ENCODE measurements around the gene EIF4E1B. TPM values are rescaled to one million over a fixed set of nuclear protein-coding genes. Genes with fewer than 3 reads are reported as not detected.

EIF4E1B gene
- total RNA-seq, 8 experiments from 2014 or later, result 0.31 to 1.3 (median 0.56) TPM

DNA sequence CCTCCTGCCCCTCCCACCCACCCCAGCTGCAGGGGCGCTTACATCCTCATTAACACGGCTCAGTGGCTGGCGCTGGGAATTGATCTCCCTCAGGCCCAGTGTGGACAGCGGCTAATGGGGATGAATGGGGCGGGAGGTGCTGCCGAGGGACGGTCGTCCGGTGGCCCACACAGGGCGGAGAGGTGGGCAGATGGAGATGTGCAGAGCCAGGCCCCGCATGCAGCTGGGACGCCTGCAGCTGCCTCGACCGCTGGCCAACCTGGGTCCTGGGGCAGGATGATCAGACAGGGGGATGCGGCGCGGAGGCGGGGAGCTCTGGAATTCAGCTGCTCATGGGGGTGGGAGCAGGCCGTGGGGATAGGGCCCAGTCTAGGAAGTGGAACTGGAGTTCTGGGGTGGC is 34.4 kb downstream of the EIF4E1B start:
- Histone ChIP-seq H3K4me1 (replicated peaks in 1 of 2) (peaks cover 12% of the 10 kb centered on the region in 2 donors), H3K4me3 (no peak overlapping the region), H3K27ac (no peak overlapping the region)
- in situ Hi-C loops (cut with MboI; ENCODE audit: low pct_unique_long_range_greater_than_20kb in 2 of 9, low sequenced_read_pairs in 9 of 9, unreplicated experiment in 9 of 9), result loop anchor here in 7 of 9 experiments (10.0 to 25.0 kb wide), 4 partner anchors 247 to 450 kb away; no protein-coding TSS in a partner anchor
- WGBS, 10 experiments, result 81% methylated on average over 4 of the region's 19 CpGs; no CpG with 5 or more reads in 9 of the 10 experiments
- ATAC-seq (replicated peaks in 6 of 8), result peak in 5 of 8 experiments; percentile 44 to 72 (median 63)

DNA sequence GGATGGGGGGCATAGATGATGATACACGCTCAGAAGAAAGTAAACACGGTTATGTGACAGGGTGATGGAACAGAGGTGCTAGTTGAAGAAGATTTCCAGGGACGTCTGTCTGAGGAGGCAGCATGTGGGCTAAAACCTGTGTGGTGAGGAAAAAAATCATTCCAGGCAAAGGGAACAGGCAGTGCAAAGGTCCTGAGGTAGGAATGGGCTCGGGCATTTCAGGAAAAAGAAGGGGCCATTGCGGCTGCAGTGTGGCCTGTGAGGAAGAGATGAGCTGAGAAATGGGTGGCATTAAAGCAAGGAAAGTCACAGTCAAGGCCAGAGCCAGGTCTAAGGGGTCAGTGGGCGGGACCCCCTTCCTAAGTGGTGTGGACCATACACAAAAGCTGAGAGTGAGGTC is 35.0 kb downstream of the EIF4E1B start:
- ATAC-seq (replicated peaks in 6 of 8), result no peak
- WGBS, 10 experiments, result 0 to 100% (median 78%) methylated on average over 1 to 4 of the region's 6 CpGs; no CpG with 5 or more reads in 2 of the 10 experiments
- Histone ChIP-seq H3K27ac (no peak overlapping the region), H3K4me3 (no peak overlapping the region), H3K4me1 (replicated peaks in 1 of 2) (peaks cover 12% of the 10 kb centered on the region in 2 donors)
- in situ Hi-C loops (cut with MboI; ENCODE audit: low pct_unique_long_range_greater_than_20kb in 2 of 9, low sequenced_read_pairs in 9 of 9, unreplicated experiment in 9 of 9), result loop anchor here in 7 of 9 experiments (10.0 to 25.0 kb wide), 4 partner anchors 247 to 449 kb away; no protein-coding TSS in a partner anchor

DNA sequence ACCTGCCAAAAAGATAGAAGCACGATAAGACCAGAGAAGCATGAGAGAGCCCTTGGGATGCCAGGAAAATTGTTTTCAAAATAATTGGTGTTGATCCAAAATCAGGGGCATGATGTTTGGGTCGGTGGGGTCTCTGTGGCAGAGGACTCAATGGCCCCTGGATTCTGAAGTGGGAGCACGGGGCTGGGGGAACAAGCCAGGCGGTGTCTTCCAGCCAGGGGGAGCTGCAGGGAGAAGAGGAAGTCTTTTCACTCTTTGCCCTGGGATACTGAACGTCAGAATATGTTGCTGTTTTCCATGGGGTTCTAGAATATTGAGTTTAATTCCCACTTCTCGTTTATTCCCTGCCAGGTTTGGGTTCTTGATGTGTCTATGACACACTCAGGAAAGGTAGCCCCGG is 37.2 kb downstream of the EIF4E1B start:
- no peak for ATAC-seq (replicated peaks in 6 of 8)
- 14 to 100% (median 68%) methylated on average over 1 to 5 of the region's 7 CpGs; no CpG with 5 or more reads in 1 of the 10 experiments for WGBS, 10 experiments
- no peak overlapping the region for H3K27ac ChIP-seq
- peaks cover 18% of the 10 kb centered on the region in 2 donors for H3K4me1 ChIP-seq (replicated peaks in 1 of 2)
- no peak overlapping the region for H3K4me3 ChIP-seq
- in situ Hi-C loops (cut with MboI; ENCODE audit: low pct_unique_long_range_greater_than_20kb in 2 of 9, low sequenced_read_pairs in 9 of 9, unreplicated experiment in 9 of 9), result loop anchor here in 7 of 9 experiments (10.0 to 25.0 kb wide), 4 partner anchors 245 to 447 kb away; no protein-coding TSS in a partner anchor

DNA sequence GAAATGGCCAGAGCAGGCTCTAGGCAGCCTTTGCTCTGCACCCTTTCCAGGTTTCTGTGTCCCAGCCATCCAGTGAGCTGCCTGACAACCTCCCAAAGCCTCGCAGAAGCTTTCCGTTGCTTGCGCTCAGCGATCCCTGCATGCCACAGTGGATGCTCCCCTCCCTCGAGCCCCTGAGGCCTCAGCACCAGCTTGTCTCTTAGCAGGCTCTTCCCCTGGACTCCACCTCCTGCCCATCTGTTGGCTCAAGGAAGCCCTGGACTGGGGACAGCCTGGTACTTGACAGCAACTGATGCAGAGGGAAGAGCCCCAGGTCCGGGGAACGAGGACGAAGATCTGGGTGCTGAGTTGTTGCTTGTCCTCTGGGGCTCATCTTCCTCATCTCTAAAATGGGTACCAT is 40.0 kb downstream of the EIF4E1B start:
- in situ Hi-C loops (cut with MboI; ENCODE audit: low pct_unique_long_range_greater_than_20kb in 2 of 9, low sequenced_read_pairs in 9 of 9, unreplicated experiment in 9 of 9), result loop anchor here in 6 of 9 experiments (25.0 kb wide), 3 partner anchors 242 to 442 kb away; no protein-coding TSS in a partner anchor
- Histone ChIP-seq H3K27ac (no peak overlapping the region), H3K4me3 (no peak overlapping the region), H3K4me1 (replicated peaks in 1 of 2) (peaks cover 9 to 12% of the 10 kb centered on the region in 2 donors)
- ATAC-seq (replicated peaks in 6 of 8), result peak in 3 of 8 experiments; percentile 29 to 42 (median 38)
- WGBS, 10 experiments, result 30 to 90% (median 46%) methylated on average over 1 to 5 of the region's 8 CpGs; no CpG with 5 or more reads in 6 of the 10 experiments

DNA sequence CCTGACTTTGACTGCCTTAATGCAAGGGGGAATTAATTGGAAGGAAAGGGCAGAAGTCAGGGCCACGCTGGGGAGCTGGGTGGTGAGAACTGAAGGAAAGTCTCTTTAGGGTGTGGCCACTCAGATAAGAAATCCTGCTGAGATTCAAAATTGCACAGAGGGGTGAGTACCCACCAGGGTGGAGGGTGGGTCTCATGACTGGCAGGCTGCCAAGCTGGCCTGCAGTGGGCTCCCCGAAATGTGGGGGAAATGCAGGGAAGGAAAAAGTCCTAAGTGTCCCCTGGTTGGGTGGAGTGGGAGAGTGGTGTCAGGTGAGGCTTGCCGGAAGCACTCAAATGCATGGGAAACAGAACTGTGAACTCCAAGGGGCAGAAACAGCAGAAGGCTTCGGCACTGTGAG is 40.9 kb downstream of the EIF4E1B start:
- in situ Hi-C loops (cut with MboI; ENCODE audit: low pct_unique_long_range_greater_than_20kb in 2 of 9, low sequenced_read_pairs in 9 of 9, unreplicated experiment in 9 of 9), result loop anchor here in 6 of 9 experiments (25.0 kb wide), 3 partner anchors 241 to 441 kb away; no protein-coding TSS in a partner anchor
- Histone ChIP-seq H3K4me1 (replicated peaks in 1 of 2) (peaks cover 13 to 19% of the 10 kb centered on the region in 2 donors), H3K27ac (no peak overlapping the region), H3K4me3 (no peak overlapping the region)
- ATAC-seq (replicated peaks in 6 of 8), result no peak
- 0 to 94% (median 83%) methylated on average over 1 to 2 of the region's 4 CpGs; no CpG with 5 or more reads in 5 of the 10 experiments for WGBS, 10 experiments

DNA sequence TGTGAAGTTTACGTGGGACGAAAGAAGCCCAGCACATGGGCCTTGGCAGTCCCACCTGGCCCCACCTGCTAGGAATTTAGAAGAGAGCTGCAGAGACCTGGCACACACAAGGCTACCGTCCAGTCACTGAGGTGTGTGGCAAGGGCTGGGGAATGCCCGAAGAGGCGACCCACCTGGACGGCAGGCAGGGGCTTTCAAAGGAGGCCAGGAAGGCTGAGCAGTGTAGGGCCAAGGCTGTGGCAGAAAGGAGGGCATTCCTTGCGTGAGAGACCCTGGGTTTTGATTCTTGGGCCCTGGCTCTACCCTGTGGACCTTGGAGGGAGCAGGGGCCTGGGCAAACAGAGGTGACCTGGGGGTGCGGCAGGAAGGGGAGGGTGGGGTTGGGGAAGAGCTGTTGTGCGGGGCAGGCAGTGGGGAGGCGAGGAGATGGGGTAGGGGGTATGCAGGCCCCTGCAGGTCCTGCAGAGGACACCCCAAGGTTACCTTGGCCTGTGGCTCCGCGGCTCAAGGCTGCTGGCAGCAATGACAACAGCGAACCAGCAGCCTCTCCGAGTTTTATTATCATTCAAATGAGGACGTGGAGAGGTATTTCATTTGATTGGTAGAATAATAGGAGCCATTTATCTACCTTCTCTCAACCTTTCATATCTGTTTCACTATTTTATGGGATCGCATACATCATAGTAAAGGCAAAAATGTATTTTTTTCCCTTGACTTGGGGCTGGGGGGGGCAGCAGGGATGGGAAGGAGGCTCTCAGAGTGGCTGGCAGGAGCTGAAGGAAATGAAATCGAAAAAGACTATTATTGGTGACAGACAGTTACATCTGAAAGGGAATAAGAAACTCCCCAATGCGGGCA is 41.6 kb downstream of the EIF4E1B start:
- H3K4me1 ChIP-seq (replicated peaks in 1 of 2), result peaks cover 15 to 25% of the 10 kb centered on the region in 2 donors
- no peak overlapping the region for H3K4me3 ChIP-seq
- peak in 2 of 8 experiments; percentile 31 to 32 for ATAC-seq (replicated peaks in 6 of 8)
- in situ Hi-C loops (cut with MboI; ENCODE audit: low pct_unique_long_range_greater_than_20kb in 2 of 9, low sequenced_read_pairs in 9 of 9, unreplicated experiment in 9 of 9), result loop anchor here in 6 of 9 experiments (25.0 kb wide), 3 partner anchors 240 to 440 kb away; no protein-coding TSS in a partner anchor
- WGBS, 10 experiments, result 37 to 58% (median 50%) methylated on average over 2 to 6 of the region's 18 CpGs; no CpG with 5 or more reads in 4 of the 10 experiments
- H3K27ac ChIP-seq, result no peak overlapping the region

DNA sequence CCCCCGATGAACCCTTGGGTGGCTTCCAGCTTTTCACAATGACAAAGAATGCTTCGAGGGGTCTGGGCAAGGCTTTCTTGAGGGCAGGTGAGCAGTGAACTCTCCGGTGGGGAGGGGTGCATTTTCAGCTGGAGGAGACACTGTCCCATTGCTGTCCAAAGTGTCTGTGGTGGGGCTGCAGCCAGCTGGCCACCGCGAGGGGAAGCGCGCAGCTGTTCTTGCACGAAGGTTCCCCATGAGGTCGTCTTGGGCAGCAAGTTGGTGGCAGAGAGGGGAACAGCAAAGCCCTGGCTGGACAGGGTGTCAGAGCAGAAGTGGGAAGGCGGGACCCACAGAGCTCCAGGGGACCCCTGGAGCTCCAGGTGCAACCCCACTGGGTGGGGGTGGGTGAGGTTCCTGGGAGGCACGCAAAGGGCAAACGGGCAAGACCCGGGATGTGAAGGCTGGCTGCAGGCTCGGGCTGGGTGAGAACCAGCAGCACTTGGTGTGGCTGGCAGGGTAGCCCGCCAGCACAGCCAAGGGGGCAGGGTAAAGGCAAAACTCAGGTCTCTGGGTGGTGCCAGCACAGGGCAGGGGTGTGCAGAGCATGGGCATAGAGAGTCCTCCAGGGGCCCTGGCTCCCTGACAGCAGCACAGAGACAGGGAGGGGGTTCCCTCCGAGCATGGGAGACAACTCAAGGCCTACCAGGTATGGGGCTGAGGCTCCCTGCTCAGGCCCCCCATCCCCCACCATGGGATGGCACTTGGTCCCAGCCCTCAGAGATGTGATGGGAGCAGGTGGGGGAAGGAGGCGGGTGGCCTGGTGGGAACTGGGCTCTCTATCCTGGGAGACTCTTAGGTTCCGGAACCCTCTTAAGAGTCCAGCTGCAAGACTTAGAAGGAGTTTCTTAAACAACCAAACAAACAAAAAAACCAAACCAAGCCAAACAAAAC is 43.4 kb downstream of the EIF4E1B start:
- Histone ChIP-seq H3K4me1 (replicated peaks in 1 of 2) (peaks cover 15 to 25% of the 10 kb centered on the region in 2 donors), H3K4me3 (no peak overlapping the region), H3K27ac (no peak overlapping the region)
- no peak for ATAC-seq (replicated peaks in 6 of 8)
- 20 to 100% (median 89%) methylated on average over 1 to 8 of the region's 18 CpGs; no CpG with 5 or more reads in 3 of the 10 experiments for WGBS, 10 experiments
- in situ Hi-C loops (cut with MboI; ENCODE audit: low pct_unique_long_range_greater_than_20kb in 2 of 9, low sequenced_read_pairs in 9 of 9, unreplicated experiment in 9 of 9), result loop anchor here in 6 of 9 experiments (25.0 kb wide), 3 partner anchors 238 to 438 kb away; no protein-coding TSS in a partner anchor

DNA sequence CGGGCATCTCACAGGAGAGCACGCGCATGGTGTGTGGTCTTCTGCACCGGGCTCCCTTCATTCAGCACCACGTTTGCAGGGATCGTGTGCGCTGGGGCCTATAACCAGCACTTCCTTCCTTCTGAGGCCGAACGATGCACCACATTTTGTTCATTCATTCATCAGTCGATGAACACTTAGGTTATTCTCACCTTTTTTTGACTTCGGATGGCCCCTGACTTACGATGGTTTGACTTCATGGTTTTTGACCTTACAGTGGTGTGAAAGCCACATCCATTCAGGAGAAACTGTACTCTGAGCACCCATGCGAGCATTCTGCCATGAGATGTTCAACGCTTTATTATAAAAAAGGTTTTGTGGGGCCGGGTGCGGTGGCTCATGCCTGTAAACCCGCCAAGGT is 44.3 kb downstream of the EIF4E1B start:
- in situ Hi-C loops (cut with MboI; ENCODE audit: low pct_unique_long_range_greater_than_20kb in 2 of 9, low sequenced_read_pairs in 9 of 9, unreplicated experiment in 9 of 9), result loop anchor here in 6 of 9 experiments (25.0 kb wide), 3 partner anchors 238 to 438 kb away; no protein-coding TSS in a partner anchor
- ATAC-seq (replicated peaks in 6 of 8), result no peak
- Histone ChIP-seq H3K4me1 (replicated peaks in 1 of 2) (peaks cover 15 to 25% of the 10 kb centered on the region in 2 donors), H3K4me3 (no peak overlapping the region), H3K27ac (no peak overlapping the region)
- 60 to 100% (median 93%) methylated on average over 1 to 14 of the region's 17 CpGs; no CpG with 5 or more reads in 1 of the 10 experiments for WGBS, 10 experiments

DNA sequence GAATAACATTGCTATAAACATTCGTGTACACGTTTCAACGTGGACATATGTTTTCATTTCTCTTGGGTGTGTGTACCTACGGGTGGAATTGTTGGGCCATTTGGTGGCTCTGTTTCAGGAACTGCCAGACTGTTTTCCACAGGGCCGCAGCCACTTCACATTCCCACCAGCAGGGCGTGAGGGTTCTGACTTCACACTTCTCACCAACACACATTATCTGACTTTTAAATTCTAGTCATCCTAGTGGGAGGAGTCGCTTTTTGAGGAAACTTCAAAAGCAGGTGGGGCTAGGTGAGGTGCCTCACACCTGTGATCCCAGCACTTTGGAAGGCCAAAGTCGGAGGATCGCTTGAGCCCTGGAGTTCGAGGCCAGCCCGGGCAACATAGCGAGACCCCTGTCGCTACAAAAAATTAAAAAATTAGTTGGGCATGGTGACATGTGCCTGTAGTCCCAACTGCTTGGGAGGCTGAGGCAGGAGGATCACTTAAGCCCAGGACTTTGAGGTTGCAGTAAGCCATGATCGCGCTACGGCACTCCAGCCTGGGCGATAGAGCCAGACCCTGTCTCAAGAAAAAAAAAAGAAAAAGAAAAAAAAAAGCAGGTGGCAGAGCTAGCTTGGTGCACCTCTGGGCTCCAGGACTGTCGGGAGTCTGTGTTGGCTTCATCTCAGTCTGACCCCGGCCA is 45.3 kb downstream of the EIF4E1B start:
- ATAC-seq (replicated peaks in 6 of 8), result peak in 3 of 8 experiments; percentile 39 to 50 (median 50)
- 44 to 94% (median 62%) methylated on average over 6 to 11 of the region's 19 CpGs; no CpG with 5 or more reads in 1 of the 10 experiments for WGBS, 10 experiments

DNA sequence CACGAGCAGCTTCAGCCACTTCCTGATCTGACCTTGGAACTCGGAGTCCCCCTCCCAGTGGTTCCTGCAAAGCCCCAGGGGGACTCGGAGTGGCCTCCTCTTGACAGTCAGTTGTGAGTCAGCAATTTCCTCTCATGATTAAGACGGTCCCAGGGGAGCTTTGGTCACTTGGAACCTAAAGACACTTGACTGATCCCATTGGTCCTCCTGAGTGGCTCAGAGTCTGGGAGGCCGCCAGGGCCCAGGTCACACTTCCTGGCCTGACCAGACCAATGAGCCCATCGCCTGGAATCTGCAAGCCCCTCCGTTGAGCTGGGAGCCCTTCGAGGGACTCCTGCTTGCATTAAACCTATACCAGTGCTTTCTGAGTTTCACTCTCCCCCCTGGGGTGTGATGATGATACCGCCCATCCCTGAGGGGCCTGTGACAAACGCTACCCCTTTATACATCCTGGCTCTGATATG is 45.9 kb downstream of the EIF4E1B start:
- ATAC-seq (replicated peaks in 6 of 8), result peak in 6 of 8 experiments; percentile 66 to 87 (median 84)
- peaks cover 15 to 28% of the 10 kb centered on the region in 2 donors for H3K4me1 ChIP-seq (replicated peaks in 1 of 2)
- 17 to 100% (median 70%) methylated on average over 1 to 6 of the region's 10 CpGs; no CpG with 5 or more reads in 3 of the 10 experiments for WGBS, 10 experiments
- no peak overlapping the region for H3K4me3 ChIP-seq
- in situ Hi-C loops (cut with MboI; ENCODE audit: low pct_unique_long_range_greater_than_20kb in 2 of 9, low sequenced_read_pairs in 9 of 9, unreplicated experiment in 9 of 9), result no loop called here
- peak overlapping the region in 1 of 2 donors; percentile 59 for H3K27ac ChIP-seq

More for the DNA sequence above, 45.3 kb downstream of the EIF4E1B start:
- in situ Hi-C loops (cut with MboI; ENCODE audit: low pct_unique_long_range_greater_than_20kb in 2 of 9, low sequenced_read_pairs in 9 of 9, unreplicated experiment in 9 of 9), result no loop called here
- peaks cover 15 to 28% of the 10 kb centered on the region in 2 donors for H3K4me1 ChIP-seq (replicated peaks in 1 of 2)
- no peak overlapping the region for H3K27ac ChIP-seq
- H3K4me3 ChIP-seq, result no peak overlapping the region

DNA sequence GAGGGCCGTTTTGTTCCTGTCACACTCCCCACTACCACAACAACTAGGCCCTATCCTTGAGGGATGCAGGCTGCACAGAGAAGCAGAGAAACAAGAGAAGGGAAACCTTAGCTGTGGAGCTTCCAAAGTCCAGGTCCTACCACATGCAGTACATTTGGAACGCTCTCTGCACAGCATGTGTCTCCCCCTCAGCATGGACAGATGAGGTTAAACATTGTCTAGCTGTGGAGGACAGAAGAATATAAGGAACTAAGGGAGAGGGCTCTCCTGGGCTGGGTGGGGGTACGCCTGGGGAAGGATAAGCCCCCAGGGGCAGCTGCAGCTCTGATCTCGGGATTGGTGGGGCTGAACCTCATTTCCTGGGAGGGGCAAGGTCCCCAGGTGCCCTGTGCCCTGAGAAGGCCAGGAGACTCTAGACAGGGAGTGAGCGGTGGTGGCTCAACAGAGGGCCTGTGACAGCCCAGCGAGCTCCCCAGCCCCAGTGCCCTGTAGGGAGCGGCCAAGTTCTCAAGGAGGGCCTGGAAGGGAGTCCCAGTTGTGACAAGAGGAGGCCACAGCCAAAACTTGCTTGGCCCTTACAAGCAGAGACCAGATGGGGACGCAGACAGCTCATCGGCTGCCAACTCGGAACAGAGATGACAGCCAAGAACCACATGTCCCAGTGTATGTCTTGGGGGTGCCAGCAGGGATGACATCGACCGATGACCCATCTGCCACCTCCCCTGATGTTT is 46.9 kb downstream of the EIF4E1B start:
- ATAC-seq (replicated peaks in 6 of 8), result peak in 1 of 8 experiments; percentile 37
- WGBS, 10 experiments, result 20 to 87% (median 54%) methylated on average over 3 of the region's 12 CpGs; no CpG with 5 or more reads in 6 of the 10 experiments
- Histone ChIP-seq H3K4me3 (no peak overlapping the region), H3K4me1 (replicated peaks in 1 of 2) (peaks cover 12 to 22% of the 10 kb centered on the region in 2 donors), H3K27ac (no peak overlapping the region)
- in situ Hi-C loops (cut with MboI; ENCODE audit: low pct_unique_long_range_greater_than_20kb in 2 of 9, low sequenced_read_pairs in 9 of 9, unreplicated experiment in 9 of 9), result no loop called here
